Right cardiac atrium (tissue), 5 donors: Measurements from ENCODE around the gene ACBD4. TPM values are rescaled to one million over a fixed set of nuclear protein-coding genes. Genes with fewer than 3 reads are reported as not detected.
A peak's percentile ranks its signal among the peaks of the same experiment; 100 is the strongest.

ENCODE experiments used
- ATAC-seq, 2 donors: fragments of 200-7000 bp; cut with Tn5 transposase; one replicate each; pipeline versions ENCODE4 v1.8.0 to v1.9.1; 2020; ENCODE audit warnings: moderate library complexity in 2 of 2, mild to moderate bottlenecking in 1 of 2
- DNase-seq, 3 donors: peaks; one replicate each; pipeline ENCODE4 v3.0.0-alpha.2; 2020
- H3K27ac ChIP-seq: one replicate; pipeline ENCODE4 v1.5.1; 2013; ENCODE audit warnings: mild to moderate bottlenecking, low read length, control low read depth, moderate library complexity
- H3K27me3 ChIP-seq: one replicate; pipeline ENCODE4 v1.6.1; 2013; ENCODE audit not compliant: control insufficient read depth, insufficient read depth
- H3K4me1 ChIP-seq: one replicate; pipeline ENCODE4 v1.6.1; 2013; ENCODE audit warnings: low read length; ENCODE audit not compliant: control insufficient read depth, insufficient read depth
- H3K4me3 ChIP-seq: one replicate; pipeline ENCODE4 v1.5.1; 2013; ENCODE audit warnings: low read length, control low read depth
- H3K9me3 ChIP-seq: one replicate; pipeline ENCODE4 v1.6.1; 2013; ENCODE audit warnings: low read length; ENCODE audit not compliant: control insufficient read depth
- WGBS: extraction: QIAGEN DNeasy Blood & Tissue Kit; methylation state at CpG from one replicate; pipeline ENCODE4 v1.1.7; 2013; 5-methylcytosine and 5-hydroxymethylcytosine counted together
- intact Hi-C, 4 donors: fragments of 100-400 bp; cut with DNase I; formaldehyde crosslinking; loops; one replicate each; pipeline versions ENCODE4 v1.11.0 to v1.14.0; 2022 to 2023
- microRNA-seq, 2 donors: library from miRNA; unstranded; fragments of <30 nt; microRNA quantifications; one replicate each; pipeline ENCODE4 v1.2.0, GENCODE V29; 2020 to 2021
- polyA plus RNA-seq: library from polyadenylated mRNA; stranded (reverse); fragments of 200-250 nt; gene quantifications from one replicate; pipeline ENCODE4 v1.2.3, GENCODE V29; 2013
- total RNA-seq, 4 donors: library from RNA; stranded (reverse); fragmentation: NEBNext Ultra II Directional; extraction: Animal tissue kit (Norgen Biotek cat#: 25700); gene quantifications; one replicate each; pipeline ENCODE4 v1.2.1, GENCODE V29; 2021
- donor health status: healthy with polysubstance abuse.
- donor health status: DM: no; HTN: yes; CAD: no.
- donor health status: DM: no; HTN: no; CAD: no.
- donor health status: DM: no; HTN: yes; CAD: no; lungs with severe emphysema.
- donor health status: DM: yes; HTN: yes; CAD: no.

ACBD4 gene
- total and polyA plus RNA-seq, 5 donors, result 11.9 to 14.8 (median 12.3) TPM

GRCh38 chr17:45172232-45172540, 36.7 kb downstream of the ACBD4 start:
- no peak for ATAC-seq
- Histone ChIP-seq H3K4me3 (no peak overlapping the region), H3K27me3 (no peaks in the 10 kb centered on the region), H3K4me1 (peaks cover 14% of the 10 kb centered on the region), H3K27ac (peak overlapping the region; percentile 92), H3K9me3 (no peaks in the 10 kb centered on the region)
- intact Hi-C loops, result no loop called here
- 58% methylated on average over 5 of the region's 5 CpGs for WGBS
- no peak for DNase-seq

GRCh38 chr17:45172541-45173286, 37.2 kb downstream of the ACBD4 start:
- no peak overlapping the region for H3K4me3 ChIP-seq
- H3K9me3 ChIP-seq, result no peaks in the 10 kb centered on the region
- 40% methylated on average over 10 of the region's 10 CpGs for WGBS
- H3K27me3 ChIP-seq, result no peaks in the 10 kb centered on the region
- peak overlapping the region; percentile 92 for H3K27ac ChIP-seq
- peaks cover 14% of the 10 kb centered on the region for H3K4me1 ChIP-seq
- DNase-seq, result peak; percentile 51 to 82 (median 82)
- intact Hi-C loops, result no loop called here
- ATAC-seq, result peak; percentile 64 to 75

- ATAC-seq (no peak), DNase-seq (peak in 1 of 3 donors; percentile 17)
- 71% methylated on average over 3 of the region's 3 CpGs for WGBS
- Histone ChIP-seq H3K27me3 (no peaks in the 10 kb centered on the region), H3K27ac (no peak overlapping the region), H3K4me1 (peaks cover 10% of the 10 kb centered on the region), H3K4me3 (no peak overlapping the region), H3K9me3 (no peaks in the 10 kb centered on the region)
- intact Hi-C loops, result no loop called here
These were observed 40.2 kb downstream of the ACBD4 start for GRCh38 chr17:45175759-45176115.

GRCh38 chr17:45177563-45177962, 42.1 kb downstream of the ACBD4 start:
- 73% methylated on average over 7 of the region's 7 CpGs for WGBS
- ATAC-seq (no peak), DNase-seq (peak in 1 of 3 donors; percentile 9)
- Histone ChIP-seq H3K27ac (no peak overlapping the region), H3K27me3 (no peaks in the 10 kb centered on the region), H3K4me1 (no peaks in the 10 kb centered on the region), H3K9me3 (no peaks in the 10 kb centered on the region), H3K4me3 (no peak overlapping the region)
- intact Hi-C loops, result no loop called here

GRCh38 chr17:45184144-45184543, 48.7 kb downstream of the ACBD4 start:
- Histone ChIP-seq H3K27ac (no peak overlapping the region), H3K27me3 (no peaks in the 10 kb centered on the region), H3K4me3 (no peak overlapping the region), H3K4me1 (no peaks in the 10 kb centered on the region), H3K9me3 (no peaks in the 10 kb centered on the region)
- ATAC-seq, result no peak
- no peak for DNase-seq
- intact Hi-C loops, result no loop called here
- WGBS, result 91% methylated on average over 5 of the region's 5 CpGs

- H3K27ac ChIP-seq, result no peak overlapping the region
- no peaks in the 10 kb centered on the region for H3K9me3 ChIP-seq
- no peaks in the 10 kb centered on the region for H3K27me3 ChIP-seq
- WGBS, result 66% methylated on average over 7 of the region's 7 CpGs
- intact Hi-C loops, result no loop called here
- DNase-seq (no peak), ATAC-seq (no peak)
- H3K4me3 ChIP-seq, result no peak overlapping the region
- no peaks in the 10 kb centered on the region for H3K4me1 ChIP-seq
These were observed 51.4 kb downstream of the ACBD4 start for GRCh38 chr17:45186801-45187354.

- Histone ChIP-seq H3K27ac (no peak overlapping the region), H3K4me1 (no peaks in the 10 kb centered on the region), H3K27me3 (no peaks in the 10 kb centered on the region), H3K4me3 (no peak overlapping the region), H3K9me3 (no peaks in the 10 kb centered on the region)
- DNase-seq, result no peak
- 78% methylated on average over 2 of the region's 2 CpGs for WGBS
- ATAC-seq, result no peak
- intact Hi-C loops, result no loop called here
These were observed 53.5 kb downstream of the ACBD4 start for GRCh38 chr17:45189009-45189408.

GRCh38 chr17:45190503-45191255, 55.2 kb downstream of the ACBD4 start:
- Histone ChIP-seq H3K4me3 (no peak overlapping the region), H3K9me3 (no peaks in the 10 kb centered on the region), H3K27ac (no peak overlapping the region), H3K27me3 (no peaks in the 10 kb centered on the region), H3K4me1 (no peaks in the 10 kb centered on the region)
- no peak for DNase-seq
- intact Hi-C loops, result no loop called here
- WGBS, result 69% methylated on average over 11 of the region's 11 CpGs
- no peak for ATAC-seq

Small RNA genes lying within 50 kb of the gene (microRNA-seq; reads per million reads assigned to microRNA genes)
- gene MIR6784, result 0 to 0.42 reads per million in 2 donors

Other genes starting within 250 kb of the ACBD4 start
- 10 to 100 TPM; 54.8 to 73.0 (median 59.5) TPM for gene EFTUD2, start 236.2 kb upstream of the ACBD4 start, total RNA-seq
- gene EFTUD2, start 236.2 kb upstream of the ACBD4 start, polyA plus RNA-seq, result 27.7 TPM
- 1 to 10 TPM; 4.6 to 8.3 (median 4.8) TPM for gene GFAP, start 220.2 kb upstream of the ACBD4 start, total RNA-seq
- 7.8 TPM for gene GFAP, start 220.2 kb upstream of the ACBD4 start, polyA plus RNA-seq
- 1 to 10 TPM in 3 of 4 donors, under 1 TPM in 1; 0.08 to 1.4 (median 1.1) TPM for gene KIF18B, start 187.9 kb upstream of the ACBD4 start, total RNA-seq
- gene KIF18B, start 187.9 kb upstream of the ACBD4 start, polyA plus RNA-seq, result 0.25 TPM
- gene C1QL1, start 167.4 kb upstream of the ACBD4 start, total RNA-seq, result 1 to 10 TPM in 3 of 4 donors, under 1 TPM in 1; 0.81 to 1.7 (median 1.6) TPM
- 2.0 TPM for gene C1QL1, start 167.4 kb upstream of the ACBD4 start, polyA plus RNA-seq
- 10 to 100 TPM; 36.3 to 40.2 (median 37.2) TPM for gene DCAKD, start 84.1 kb upstream of the ACBD4 start, total RNA-seq
- 23.6 TPM for gene DCAKD, start 84.1 kb upstream of the ACBD4 start, polyA plus RNA-seq
- 100 to 1,000 TPM in 1 of 4 donors, 10 to 100 TPM in 3; 66.3 to 105 (median 72.2) TPM for gene NMT1, start 74.4 kb upstream of the ACBD4 start, total RNA-seq
- 33.4 TPM for gene NMT1, start 74.4 kb upstream of the ACBD4 start, polyA plus RNA-seq
- 100 to 1,000 TPM in 3 of 4 donors, 10 to 100 TPM in 1; 94.2 to 164 (median 138) TPM for gene PLCD3, start 3.2 kb upstream of the ACBD4 start, total RNA-seq
- gene PLCD3, start 3.2 kb upstream of the ACBD4 start, polyA plus RNA-seq, result 100 TPM
- gene HEXIM1, start 12.8 kb downstream of the ACBD4 start, total RNA-seq, result 10 to 100 TPM; 37.1 to 42.6 (median 40.6) TPM
- 21.2 TPM for gene HEXIM1, start 12.8 kb downstream of the ACBD4 start, polyA plus RNA-seq
- 1 to 10 TPM; 3.5 to 8.2 (median 6.6) TPM for gene HEXIM2, start 26.2 kb downstream of the ACBD4 start, total RNA-seq
- gene HEXIM2, start 26.2 kb downstream of the ACBD4 start, polyA plus RNA-seq, result 6.5 TPM
- gene FMNL1, start 86.2 kb downstream of the ACBD4 start, total RNA-seq, result 10 to 100 TPM; 12.3 to 17.0 (median 14.1) TPM
- 10.5 TPM for gene FMNL1, start 86.2 kb downstream of the ACBD4 start, polyA plus RNA-seq
- gene SPATA32, start 126.4 kb downstream of the ACBD4 start, total RNA-seq, result not detected
- not detected for gene SPATA32, start 126.4 kb downstream of the ACBD4 start, polyA plus RNA-seq
- gene MAP3K14, start 181.3 kb downstream of the ACBD4 start, total RNA-seq, result 10 to 100 TPM; 12.2 to 17.1 (median 15.1) TPM
- gene MAP3K14, start 181.3 kb downstream of the ACBD4 start, polyA plus RNA-seq, result 10.8 TPM